Cardiac fibroblast (primary cell): ENCODE data around the gene PAPPA2.

Experiments
- DNase-seq, 2 donors: peaks; one replicate each; pipeline versions ENCODE4 v3.0.0 to v3.0.0-alpha.2; 2010; ENCODE audit warnings: low read depth in 2 of 2
- H3K4me3 ChIP-seq, 2 donors: replicated peaks in 1 of 2; 1 replicate in 1 of 2; 2 replicates in 1 of 2; pipeline ENCODE4 v1.5.1; 2011; ENCODE audit warnings: low read depth in 2 of 2, low read length in 2 of 2, mild to moderate bottlenecking in 2 of 2, moderate library complexity in 1 of 2
- TF ChIP-seq, protein P1 (sequence below): IDR thresholded peaks from one replicate; pipeline ENCODE4 v1.5.1; 2011; ENCODE audit warnings: low read depth, mild to moderate bottlenecking, low read length, inconsistent platforms

The PAPPA2 gene

DNA sequence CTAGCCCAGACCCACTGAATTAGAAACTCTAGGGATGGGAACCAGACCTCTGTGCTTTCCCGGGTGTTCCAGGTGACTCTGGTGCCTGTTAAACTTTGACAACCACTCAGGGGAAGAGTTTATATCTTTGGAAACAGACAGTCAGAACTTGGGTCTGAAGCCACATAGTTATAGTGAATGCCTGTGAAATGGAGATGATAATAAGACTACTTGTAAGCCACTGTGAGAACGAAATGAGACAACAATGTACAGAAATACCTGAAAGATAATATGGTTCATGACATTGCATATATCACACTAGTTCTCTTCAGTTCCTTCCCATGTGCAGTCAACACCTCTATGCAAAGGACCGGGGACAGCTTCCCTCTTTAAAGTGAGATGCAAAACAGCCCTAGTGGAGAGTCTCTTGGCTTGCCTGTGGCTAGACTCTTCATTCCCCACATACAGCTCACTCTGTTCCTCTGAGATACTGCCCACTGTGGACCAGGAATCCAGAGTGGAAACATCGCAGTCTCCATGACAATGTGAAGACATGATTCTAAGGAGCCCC lies 414.1 kb downstream of the PAPPA2 start:
- TF ChIP-seq, protein P1, sequence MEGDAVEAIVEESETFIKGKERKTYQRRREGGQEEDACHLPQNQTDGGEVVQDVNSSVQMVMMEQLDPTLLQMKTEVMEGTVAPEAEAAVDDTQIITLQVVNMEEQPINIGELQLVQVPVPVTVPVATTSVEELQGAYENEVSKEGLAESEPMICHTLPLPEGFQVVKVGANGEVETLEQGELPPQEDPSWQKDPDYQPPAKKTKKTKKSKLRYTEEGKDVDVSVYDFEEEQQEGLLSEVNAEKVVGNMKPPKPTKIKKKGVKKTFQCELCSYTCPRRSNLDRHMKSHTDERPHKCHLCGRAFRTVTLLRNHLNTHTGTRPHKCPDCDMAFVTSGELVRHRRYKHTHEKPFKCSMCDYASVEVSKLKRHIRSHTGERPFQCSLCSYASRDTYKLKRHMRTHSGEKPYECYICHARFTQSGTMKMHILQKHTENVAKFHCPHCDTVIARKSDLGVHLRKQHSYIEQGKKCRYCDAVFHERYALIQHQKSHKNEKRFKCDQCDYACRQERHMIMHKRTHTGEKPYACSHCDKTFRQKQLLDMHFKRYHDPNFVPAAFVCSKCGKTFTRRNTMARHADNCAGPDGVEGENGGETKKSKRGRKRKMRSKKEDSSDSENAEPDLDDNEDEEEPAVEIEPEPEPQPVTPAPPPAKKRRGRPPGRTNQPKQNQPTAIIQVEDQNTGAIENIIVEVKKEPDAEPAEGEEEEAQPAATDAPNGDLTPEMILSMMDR: no peak
- no peak for DNase-seq
- no peak overlapping the region for H3K4me3 ChIP-seq

DNA sequence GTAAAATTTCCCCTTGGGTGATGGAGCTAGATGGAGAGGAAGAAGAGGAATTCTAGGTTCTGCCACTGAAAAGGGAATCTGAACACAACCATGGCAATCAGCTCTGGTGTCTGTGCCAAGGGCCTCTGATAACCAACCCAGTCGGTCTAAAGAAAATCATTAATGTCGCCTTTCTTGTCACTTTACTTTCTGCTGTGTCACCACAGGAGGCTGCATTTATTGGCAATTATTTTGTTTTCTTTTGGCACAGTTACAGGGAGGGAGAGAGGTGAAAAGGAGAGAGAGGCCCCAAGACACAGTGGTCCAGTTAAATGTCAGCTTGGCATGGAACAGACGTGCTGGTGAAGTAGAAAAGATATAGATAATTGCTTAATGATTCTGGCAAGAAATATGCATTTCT lies 414.6 kb downstream of the PAPPA2 start:
- no peak for DNase-seq
- TF ChIP-seq, protein P1: no peak
- H3K4me3 ChIP-seq: no peak overlapping the region

DNA sequence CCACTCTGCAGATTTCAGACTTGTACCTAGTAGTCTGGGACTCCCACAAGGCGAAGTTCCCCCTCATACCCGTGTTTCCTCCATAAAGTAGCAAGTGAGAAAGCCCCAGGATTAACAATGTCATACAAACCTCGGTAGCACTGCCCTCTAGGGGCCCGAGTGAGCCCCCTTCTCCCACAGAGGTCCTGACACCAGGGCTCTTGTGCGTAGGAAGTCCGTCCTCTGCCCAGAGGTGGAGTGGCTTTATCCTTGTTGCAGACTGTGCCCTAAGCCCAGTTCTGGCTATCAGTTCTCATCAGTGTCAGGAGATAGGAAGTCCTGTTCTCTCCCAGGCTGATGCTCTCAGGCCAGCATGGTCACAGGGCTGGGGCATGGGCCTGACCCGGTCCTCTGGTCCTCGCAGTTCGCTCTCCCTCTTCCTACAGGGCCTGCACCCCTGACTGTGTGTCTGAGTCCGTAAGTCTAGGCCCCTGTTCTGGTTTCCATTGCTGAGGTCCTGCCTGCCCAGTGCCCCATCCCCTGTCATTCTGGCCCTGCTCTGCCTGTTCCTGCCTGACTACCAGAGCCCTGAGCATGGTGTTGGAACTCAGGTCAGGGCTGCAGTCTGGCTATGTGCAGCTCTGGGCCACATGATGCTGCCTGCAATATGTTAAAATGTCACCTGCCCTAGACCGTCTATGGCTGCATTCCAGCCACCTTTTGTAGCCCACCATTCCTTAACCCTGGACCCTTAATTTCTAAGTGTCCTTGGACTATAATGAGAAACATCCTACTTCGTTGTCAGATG lies 416.0 kb downstream of the PAPPA2 start:
- TF ChIP-seq, protein P1: no peak
- H3K4me3 ChIP-seq: no peak overlapping the region
- no peak for DNase-seq

DNA sequence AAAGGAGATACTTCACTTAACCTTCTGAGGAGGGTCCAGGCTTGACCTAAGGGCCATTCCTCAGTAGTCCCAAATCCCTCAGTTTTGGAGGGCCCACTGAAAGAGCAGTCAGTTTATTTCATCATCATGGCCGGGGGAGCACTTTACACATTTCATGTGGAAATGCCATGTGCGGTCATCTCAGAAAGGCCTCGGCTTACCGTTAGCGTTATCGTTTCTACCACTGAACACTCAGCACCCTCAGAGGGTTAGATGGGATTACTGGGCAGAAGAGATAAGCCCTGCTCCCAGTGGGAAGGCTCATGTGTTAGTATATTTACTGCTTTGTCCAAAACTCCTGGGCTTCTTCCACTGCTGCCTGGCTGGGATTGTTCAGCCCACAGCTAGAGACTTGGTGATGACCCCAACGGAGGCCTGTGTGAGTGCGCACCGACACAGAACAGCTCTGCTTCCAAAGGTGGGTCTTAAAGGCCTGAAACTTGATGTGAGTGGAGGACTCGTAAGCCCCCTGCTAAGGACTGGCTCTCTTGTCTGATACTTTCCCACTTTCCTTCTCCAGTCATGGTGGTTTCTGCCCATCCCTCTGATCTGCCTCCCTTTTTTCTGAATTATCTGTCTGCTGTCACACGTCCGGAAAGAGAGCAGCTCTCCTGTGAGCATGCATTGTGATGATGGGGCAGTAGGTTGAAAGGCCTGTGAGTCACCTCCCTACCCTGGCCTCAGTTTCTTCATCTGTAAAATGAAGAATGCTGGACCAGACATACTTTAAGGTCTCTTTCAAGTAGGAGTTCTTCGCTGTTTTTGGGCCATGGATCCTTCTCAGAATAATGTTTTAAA lies 417.0 kb downstream of the PAPPA2 start:
- DNase-seq: no peak
- no peak overlapping the region for H3K4me3 ChIP-seq
- TF ChIP-seq, protein P1: no peak

DNA sequence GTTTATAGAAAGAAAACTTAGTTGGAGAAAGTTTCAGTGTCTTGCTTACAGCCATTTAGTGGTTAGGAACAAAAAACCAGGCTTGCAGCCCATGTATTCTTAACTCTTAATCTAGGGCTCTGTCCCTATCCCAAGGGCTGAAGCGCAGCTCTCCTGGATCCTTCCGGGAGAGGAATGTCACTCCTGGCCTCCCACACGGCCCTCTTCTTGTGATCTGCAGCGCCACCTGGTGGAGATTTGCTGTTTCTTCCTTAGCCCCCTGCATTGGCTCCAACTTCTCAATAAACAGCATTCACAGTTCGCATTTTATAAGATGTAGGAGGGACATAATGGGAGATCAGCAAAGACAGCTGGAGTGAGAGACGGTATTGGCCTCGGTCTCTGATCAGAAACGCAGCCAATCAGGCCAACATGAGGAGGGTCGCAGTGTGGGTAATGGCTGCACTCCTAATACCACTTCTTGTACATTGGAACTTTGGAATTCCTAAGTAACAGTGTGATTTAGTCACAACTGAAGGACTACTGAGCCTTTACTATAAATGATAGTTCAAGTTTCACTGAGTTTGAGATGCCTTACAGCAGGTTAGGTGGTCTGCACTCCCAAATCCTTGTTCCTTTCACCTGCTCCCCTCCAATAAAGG lies 418.1 kb downstream of the PAPPA2 start:
- TF ChIP-seq, protein P1: peak; percentile 80
- DNase-seq: peak; percentile 74 to 76

DNA sequence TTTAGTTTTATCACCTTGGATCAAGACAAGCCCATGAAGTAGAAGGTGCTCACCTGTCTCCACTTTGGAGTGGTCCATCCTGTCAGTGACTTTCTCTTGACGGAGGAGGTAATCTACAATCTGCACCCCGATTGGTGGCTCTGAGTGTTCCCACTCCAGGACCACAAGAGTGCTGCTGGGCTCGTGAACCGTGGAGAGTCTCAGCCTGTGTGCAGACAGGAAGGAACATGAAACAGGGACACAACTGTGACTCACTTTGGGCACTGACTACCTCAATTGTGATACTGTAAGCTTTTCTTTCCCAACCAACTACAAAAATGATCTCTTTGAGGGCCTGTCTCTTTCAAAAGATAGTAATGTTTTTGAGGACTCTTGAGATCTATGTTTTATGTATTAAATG lies 421.3 kb downstream of the PAPPA2 start:
- H3K4me3 ChIP-seq: no peak overlapping the region
- TF ChIP-seq, protein P1: no peak
- no peak for DNase-seq

More for the DNA sequence above, 418.1 kb downstream of the PAPPA2 start:
- H3K4me3 ChIP-seq: no peak overlapping the region
